Measurements from ENCODE around the gene MAP3K12.

GRCh38 chr12:53480491-53481442, 18.5 kb downstream of the MAP3K12 start:
- TF ChIP-seq CTCF (optimal IDR thresholded peaks at IDR 0.05 in 1 of 3, IDR thresholded peaks at IDR 0.05 in 1 of 3, conservative IDR thresholded peaks at IDR 0.05 in 1 of 3; ENCODE audit: extremely low read depth in 1 of 3, insufficient read depth in 2 of 3, low read length in 3 of 3) (no peak), EZH2 (IDR thresholded peaks at IDR 0.05; ENCODE audit: low read length) (no peak)
